Esophagus muscularis mucosa (tissue), 4 donors: Measurements from ENCODE around the gene DSTYK. TPM values are rescaled to one million over a fixed set of nuclear protein-coding genes. Genes with fewer than 3 reads are reported as not detected.
A peak's percentile ranks its signal among the peaks of the same experiment; 100 is the strongest.

Source experiments
- DNase-seq: peaks from one replicate; pipeline ENCODE4 v3.0.0-alpha.2; 2017; ENCODE audit errors: extremely low spot score
- H3K27ac ChIP-seq, 4 donors: fragments of 200-600 bp; sonication (generic); replicated peaks in 1 of 4; 1 replicate in 3 of 4; 2 replicates in 1 of 4; pipeline ENCODE4 v1.5.1; 2016 to 2019; ENCODE audit warnings: mild to moderate bottlenecking in 1 of 4
- H3K27me3 ChIP-seq, 4 donors: fragments of 200-600 bp; sonication (generic); one replicate each; pipeline versions ENCODE4 v1.5.1 to v1.6.0; 2016 to 2019
- H3K36me3 ChIP-seq, 4 donors: fragments of 200-600 bp; sonication (generic); one replicate each; pipeline ENCODE4 v1.5.1; 2016 to 2019
- H3K4me1 ChIP-seq, 4 donors: fragments of 200-600 bp; sonication (generic); one replicate each; pipeline ENCODE4 v1.5.1; 2016 to 2019
- H3K4me3 ChIP-seq, 4 donors: fragments of 200-600 bp; sonication (generic); 1 replicate in 2 of 4; 2 replicates in 2 of 4; pipeline ENCODE4 v1.5.1; 2016 to 2019; ENCODE audit warnings: mild to moderate bottlenecking in 4 of 4, moderate library complexity in 1 of 4
- H3K9me3 ChIP-seq, 4 donors: fragments of 200-600 bp; sonication (generic); 1 replicate in 3 of 4; 2 replicates in 1 of 4; pipeline ENCODE4 v1.5.1; 2016 to 2019
- EP300 ChIP-seq: sonication (generic); formaldehyde crosslinking; IDR thresholded peaks from one replicate; pipeline ENCODE4 v1.6.1; 2017; ENCODE audit warnings: antibody characterized with exemption
- POLR2A ChIP-seq: fragments of 450-650 bp; IDR thresholded peaks from one replicate; pipeline ENCODE4 v1.6.1; 2017; ENCODE audit warnings: antibody characterized with exemption, moderate library complexity, mild to moderate bottlenecking, low read depth
- POLR2AphosphoS5 ChIP-seq, 2 donors: sonication (generic); formaldehyde crosslinking; IDR thresholded peaks; one replicate each; pipeline ENCODE4 v1.6.1; 2017; ENCODE audit warnings: antibody characterized with exemption in 2 of 2
- WGBS: methylation state at CpG from one replicate; pipeline ENCODE4 v1.1.5; 2018; 5-methylcytosine and 5-hydroxymethylcytosine counted together
- intact Hi-C: fragments of 100-400 bp; cut with DNase I; formaldehyde crosslinking; loops from one replicate; pipeline ENCODE4 v1.15.1; 2023
- total RNA-seq, 4 donors: library from RNA; depleted of rRNA; stranded (reverse); fragments of >200 nt; gene quantifications; one replicate each; pipeline versions ENCODE4 v1.1.0 to v1.2.1, GENCODE V29; 2016
- TF ChIP-seq, protein P1 (sequence below), 3 experiments: fragments of 200-600 bp in 2 of 3; fragments of 450-650 bp in 1 of 3; sonication (generic) in 2 of 3; IDR thresholded peaks; one replicate each; pipeline ENCODE4 v1.5.1; 2017 to 2019; ENCODE audit warnings: antibody characterized with exemption in 3 of 3, mild to moderate bottlenecking in 2 of 3, moderate library complexity in 1 of 3

The DSTYK gene
- total RNA-seq, 4 donors from 2014 or later = 12.0 to 16.1 (median 13.9) TPM

DNA sequence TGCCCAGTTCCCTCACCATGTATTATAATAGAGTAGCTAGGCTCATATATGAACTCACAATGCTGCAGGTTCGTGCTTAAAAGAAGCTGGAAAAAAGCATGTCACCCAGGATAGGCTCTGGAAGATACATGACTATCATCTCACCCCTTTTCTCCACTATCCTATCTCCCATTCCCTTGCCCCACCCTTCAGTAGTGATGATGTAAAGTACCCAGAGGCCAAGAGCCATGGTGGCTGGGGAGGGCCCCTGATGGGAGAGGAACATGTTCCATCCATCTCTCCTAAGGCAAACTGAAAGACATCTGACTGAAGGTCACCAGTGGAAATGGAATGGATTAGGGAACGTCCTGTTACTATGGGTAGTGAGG is 69.4 kb downstream of the DSTYK start:
- intact Hi-C loops = no loop called here
- WGBS = 60% methylated on average over 2 of the region's 2 CpGs
- Histone ChIP-seq H3K4me3 (peak overlapping the region in 1 of 4 donors; percentile 41), H3K27ac (no peak overlapping the region), H3K36me3 (peaks cover 4 to 15% (median 5%) of the 10 kb centered on the region in 4 donors), H3K4me1 (peaks cover 20 to 31% (median 30%) of the 10 kb centered on the region in 4 donors), H3K27me3 (no peaks in the 10 kb centered on the region), H3K9me3 (no peaks in the 10 kb centered on the region)
- TF ChIP-seq POLR2AphosphoS5 (IDR thresholded peaks at IDR 0.05) = no peak
- TF ChIP-seq, protein P1, sequence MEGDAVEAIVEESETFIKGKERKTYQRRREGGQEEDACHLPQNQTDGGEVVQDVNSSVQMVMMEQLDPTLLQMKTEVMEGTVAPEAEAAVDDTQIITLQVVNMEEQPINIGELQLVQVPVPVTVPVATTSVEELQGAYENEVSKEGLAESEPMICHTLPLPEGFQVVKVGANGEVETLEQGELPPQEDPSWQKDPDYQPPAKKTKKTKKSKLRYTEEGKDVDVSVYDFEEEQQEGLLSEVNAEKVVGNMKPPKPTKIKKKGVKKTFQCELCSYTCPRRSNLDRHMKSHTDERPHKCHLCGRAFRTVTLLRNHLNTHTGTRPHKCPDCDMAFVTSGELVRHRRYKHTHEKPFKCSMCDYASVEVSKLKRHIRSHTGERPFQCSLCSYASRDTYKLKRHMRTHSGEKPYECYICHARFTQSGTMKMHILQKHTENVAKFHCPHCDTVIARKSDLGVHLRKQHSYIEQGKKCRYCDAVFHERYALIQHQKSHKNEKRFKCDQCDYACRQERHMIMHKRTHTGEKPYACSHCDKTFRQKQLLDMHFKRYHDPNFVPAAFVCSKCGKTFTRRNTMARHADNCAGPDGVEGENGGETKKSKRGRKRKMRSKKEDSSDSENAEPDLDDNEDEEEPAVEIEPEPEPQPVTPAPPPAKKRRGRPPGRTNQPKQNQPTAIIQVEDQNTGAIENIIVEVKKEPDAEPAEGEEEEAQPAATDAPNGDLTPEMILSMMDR (IDR thresholded peaks at IDR 0.05) = no peak
- TF ChIP-seq POLR2A = no peak
- no peak for TF ChIP-seq EP300
- DNase-seq = no peak

DNA sequence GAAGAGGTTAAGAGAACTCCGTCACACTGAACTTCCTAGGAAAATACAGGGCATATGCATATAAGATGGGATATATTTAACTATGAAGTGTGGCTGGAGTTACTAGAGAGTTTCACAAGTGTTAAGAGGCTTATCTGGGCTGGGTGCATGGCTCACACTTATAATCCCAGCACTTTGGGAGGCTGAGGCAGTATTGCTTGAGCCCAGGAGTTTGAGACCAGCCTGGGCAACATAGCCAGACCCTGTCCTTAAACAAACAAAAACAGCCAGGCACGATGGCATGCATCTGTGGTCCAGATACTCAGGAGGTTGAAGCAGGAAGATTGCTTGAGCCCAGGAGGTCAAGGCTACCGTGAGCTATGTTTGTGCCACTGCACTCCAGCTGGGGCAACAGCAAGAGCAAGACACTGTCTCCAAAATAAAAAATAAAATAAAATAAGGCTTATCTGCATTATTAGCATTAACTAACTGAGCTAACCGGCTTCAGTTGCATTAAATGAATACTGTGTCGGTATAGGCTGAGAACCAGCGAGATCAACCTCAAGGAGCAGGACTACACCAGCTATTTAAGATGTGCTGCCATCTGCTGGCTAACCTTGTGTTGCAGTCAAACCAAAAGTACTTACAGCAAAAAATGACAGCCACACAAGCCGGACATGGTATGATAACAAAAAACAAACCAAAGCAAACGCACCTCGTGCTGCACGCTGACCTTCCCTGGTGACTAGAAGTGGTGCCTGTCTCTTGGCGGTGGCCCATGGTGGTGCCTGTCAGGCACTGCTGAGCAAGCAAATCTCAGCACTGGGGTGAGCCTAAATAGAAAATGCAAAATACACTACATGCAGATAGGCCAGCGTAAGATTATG is 70.0 kb downstream of the DSTYK start:
- peaks cover 20 to 31% (median 30%) of the 10 kb centered on the region in 4 donors for H3K4me1 ChIP-seq
- DNase-seq = peak; percentile 94
- H3K4me3 ChIP-seq = peak overlapping the region in 1 of 4 donors; percentile 41
- H3K27ac ChIP-seq = no peak overlapping the region
- H3K27me3 ChIP-seq = no peaks in the 10 kb centered on the region
- peaks cover 0 to 8% (median 0%) of the 10 kb centered on the region in 4 donors for H3K36me3 ChIP-seq
- intact Hi-C loops = no loop called here
- 23% methylated on average over 12 of the region's 12 CpGs for WGBS
- no peak for TF ChIP-seq POLR2A
- TF ChIP-seq POLR2AphosphoS5 (IDR thresholded peaks at IDR 0.05) = peak in 1 of 2 donors; percentile 24
- TF ChIP-seq, protein P1 (IDR thresholded peaks at IDR 0.05) = peak; percentile 78 to 89 (median 79)
- TF ChIP-seq EP300 = no peak
- no peaks in the 10 kb centered on the region for H3K9me3 ChIP-seq

DNA sequence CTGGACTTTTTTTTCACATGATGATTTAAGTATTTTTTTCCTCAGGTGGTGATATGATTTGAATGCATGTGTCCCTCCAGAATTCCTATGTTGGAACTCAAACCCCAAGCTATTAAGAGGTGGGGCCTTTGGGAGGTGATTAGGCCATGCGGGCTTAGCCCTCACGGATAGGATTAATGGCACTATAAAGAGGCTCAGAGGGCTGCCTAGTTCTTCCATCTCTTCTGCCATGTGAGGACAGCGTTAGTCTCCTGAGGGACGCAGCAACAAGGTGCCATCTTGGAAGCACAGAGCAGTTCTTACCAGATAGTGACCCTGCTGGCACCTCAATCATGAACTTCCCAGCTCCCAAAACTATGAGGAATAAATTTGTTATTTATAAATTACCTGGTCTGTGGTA is 71.4 kb downstream of the DSTYK start:
- H3K27ac ChIP-seq = no peak overlapping the region
- TF ChIP-seq, protein P1 (IDR thresholded peaks at IDR 0.05) = no peak
- TF ChIP-seq POLR2A = no peak
- TF ChIP-seq POLR2AphosphoS5 (IDR thresholded peaks at IDR 0.05) = no peak
- TF ChIP-seq EP300 = no peak
- DNase-seq = no peak
- peaks cover 20 to 30% (median 26%) of the 10 kb centered on the region in 4 donors for H3K4me1 ChIP-seq
- H3K36me3 ChIP-seq = no peaks in the 10 kb centered on the region
- H3K9me3 ChIP-seq = no peaks in the 10 kb centered on the region
- H3K4me3 ChIP-seq = no peak overlapping the region
- intact Hi-C loops = no loop called here
- WGBS = 88% methylated on average over 4 of the region's 4 CpGs
- H3K27me3 ChIP-seq = no peaks in the 10 kb centered on the region

DNA sequence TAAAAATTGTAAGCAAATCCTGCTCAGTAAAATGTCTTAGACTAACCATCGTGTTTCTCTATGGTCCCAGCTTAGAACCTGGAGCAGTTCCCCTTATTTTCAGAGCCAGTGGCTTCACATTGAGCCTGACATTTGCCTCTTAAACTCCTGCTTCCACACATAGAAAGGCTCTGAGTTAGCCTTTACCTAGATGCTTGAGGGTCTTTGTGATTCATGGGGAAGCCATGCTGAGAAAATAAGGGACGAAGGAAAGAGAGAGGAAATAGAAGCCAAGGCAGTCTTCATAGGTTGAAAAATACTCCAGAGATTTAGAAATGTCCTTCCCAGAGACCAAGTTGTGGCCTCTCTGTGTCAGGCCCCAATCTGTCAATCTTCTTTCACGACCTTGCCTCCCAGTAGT is 73.6 kb downstream of the DSTYK start:
- H3K27ac ChIP-seq = no peak overlapping the region
- WGBS = 82% methylated on average over 3 of the region's 3 CpGs
- intact Hi-C loops = no loop called here
- no peaks in the 10 kb centered on the region for H3K36me3 ChIP-seq
- no peak for DNase-seq
- H3K4me3 ChIP-seq = no peak overlapping the region
- TF ChIP-seq, protein P1 (IDR thresholded peaks at IDR 0.05) = no peak
- no peak for TF ChIP-seq POLR2AphosphoS5 (IDR thresholded peaks at IDR 0.05)
- TF ChIP-seq POLR2A = no peak
- no peak for TF ChIP-seq EP300
- no peaks in the 10 kb centered on the region for H3K9me3 ChIP-seq
- H3K4me1 ChIP-seq = peaks cover 10 to 12% (median 10%) of the 10 kb centered on the region in 4 donors
- H3K27me3 ChIP-seq = no peaks in the 10 kb centered on the region
